ENCODE measurements around the gene SYT1.

GRCh38 chr12:79151956-79152355, 287.4 kb downstream of the SYT1 start:
- no peak for TF ChIP-seq MAX (IDR thresholded peaks at IDR 0.05; ENCODE audit: insufficient read depth, insufficient read length)
- no peak for TF ChIP-seq JUN (IDR thresholded peaks at IDR 0.05; ENCODE audit: borderline replicate concordance, insufficient read depth, insufficient read length, low read depth)
- no peak for TF ChIP-seq POLR2A (IDR thresholded peaks at IDR 0.05; ENCODE audit: low read depth, low read length)
- no peak for TF ChIP-seq CTCF (IDR thresholded peaks at IDR 0.05; ENCODE audit: extremely low read depth in 1 of 2, insufficient read depth in 1 of 2, low read depth in 1 of 2, low read length in 2 of 2)
- no peak for TF ChIP-seq POLR2AphosphoS5 (IDR thresholded peaks at IDR 0.05; ENCODE audit: insufficient read depth, low read depth, low read length)

Measured in endothelial cell of umbilical vein (primary cell).